Memory B cell (primary cell): ENCODE data around the gene CDC42SE2.
"Not testable (repeated sequence)": the region's sequence is repeated elsewhere in the genome, so short reads cannot be mapped to it uniquely, and the experiment has no call there.

Source experiments
- ATAC-seq: fragments of 150-1000 bp; cut with Tn5 transposase; 2 replicates; pipeline ENCODE4 v1.10.0; 2021; ENCODE audit warnings: low read depth, mild to moderate bottlenecking, moderate library complexity
- DNase-seq, 2 donors: peaks; one replicate each; pipeline ENCODE4 v3.0.0; 2022; ENCODE audit warnings: low spot score in 2 of 2
- H3K27ac Mint-ChIP-seq: one replicate; pipeline ENCODE4 v1.8.0; 2022; ENCODE audit warnings: mild to moderate bottlenecking, moderate library complexity, mixed read lengths
- H3K27me3 Mint-ChIP-seq: one replicate; pipeline ENCODE4 v1.8.0; 2022; ENCODE audit warnings: mixed read lengths
- H3K36me3 Mint-ChIP-seq: one replicate; pipeline ENCODE4 v1.8.0; 2022; ENCODE audit warnings: mild to moderate bottlenecking, mixed read lengths
- H3K4me1 Mint-ChIP-seq: one replicate; pipeline ENCODE4 v1.8.0; 2022; ENCODE audit warnings: mixed read lengths
- H3K4me3 Mint-ChIP-seq: one replicate; pipeline ENCODE4 v1.8.0; 2022; ENCODE audit warnings: mild to moderate bottlenecking, moderate library complexity, mixed read lengths
- H3K9me3 Mint-ChIP-seq: one replicate; pipeline ENCODE4 v1.8.0; 2022; ENCODE audit warnings: mixed read lengths

Gene CDC42SE2

GRCh38 chr5:131380238-131380637 is 116.4 kb downstream of the CDC42SE2 start:
- H3K4me3 Mint-ChIP-seq: peak overlapping the region; percentile 30
- not testable (repeated sequence) for ATAC-seq, DNase-seq, H3K9me3 Mint-ChIP-seq, H3K27me3 Mint-ChIP-seq
- peaks cover 17% of the 10 kb centered on the region for H3K36me3 Mint-ChIP-seq
- peaks cover 38% of the 10 kb centered on the region for H3K4me1 Mint-ChIP-seq
- H3K27ac Mint-ChIP-seq: peak overlapping the region; percentile 98

DNA sequence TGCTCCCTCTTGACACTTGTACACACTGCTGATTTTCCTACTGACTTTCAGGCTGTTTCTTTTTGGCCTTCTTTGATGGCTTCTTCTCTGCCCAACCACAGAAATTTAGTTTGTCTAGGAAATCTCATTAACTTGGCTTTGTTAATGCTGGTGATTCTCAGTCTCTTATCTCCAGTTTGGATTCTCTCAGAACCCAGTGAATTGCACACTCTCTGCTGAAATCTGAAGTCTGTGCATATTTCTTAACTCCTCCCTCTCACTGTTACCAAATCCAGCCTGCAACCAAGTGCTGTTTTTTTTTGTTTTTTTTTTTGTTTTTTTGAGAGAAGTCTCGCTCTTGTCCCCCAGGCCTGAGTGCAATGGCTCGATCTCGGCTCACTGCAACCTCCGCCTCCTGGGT is 117.2 kb downstream of the CDC42SE2 start:
- H3K27me3 Mint-ChIP-seq: no peaks in the 10 kb centered on the region
- ATAC-seq: no peak
- H3K9me3 Mint-ChIP-seq: no peaks in the 10 kb centered on the region
- DNase-seq: no peak
- H3K4me3 Mint-ChIP-seq: peak overlapping the region; percentile 65
- H3K36me3 Mint-ChIP-seq: peaks cover 24% of the 10 kb centered on the region
- H3K27ac Mint-ChIP-seq: peak overlapping the region; percentile 98
- H3K4me1 Mint-ChIP-seq: peaks cover 33% of the 10 kb centered on the region

DNA sequence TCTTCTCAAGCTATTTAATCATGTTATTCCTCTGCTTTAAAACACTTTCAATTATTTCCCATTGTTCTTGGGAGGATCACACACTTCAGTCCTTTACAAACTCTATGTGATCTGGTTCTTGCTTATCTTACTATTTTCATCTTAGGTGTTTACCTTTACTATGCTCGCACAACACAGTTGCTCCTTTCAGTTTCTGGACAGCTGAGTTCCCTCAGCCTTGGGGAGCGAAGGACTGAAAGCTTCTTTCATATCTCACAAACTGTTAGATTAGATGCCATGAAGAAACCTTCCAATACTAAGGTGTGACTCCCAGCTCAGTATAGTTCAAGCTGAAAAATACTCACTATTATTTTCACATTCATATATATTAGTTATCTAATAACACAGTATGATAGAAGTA is 117.9 kb downstream of the CDC42SE2 start:
- Mint-ChIP-seq H3K27me3 (no peaks in the 10 kb centered on the region), H3K27ac (peak overlapping the region; percentile 98), H3K4me3 (peak overlapping the region; percentile 67), H3K36me3 (peaks cover 21% of the 10 kb centered on the region), H3K4me1 (peaks cover 29% of the 10 kb centered on the region), H3K9me3 (no peaks in the 10 kb centered on the region)
- DNase-seq (no peak), ATAC-seq (no peak)

DNA sequence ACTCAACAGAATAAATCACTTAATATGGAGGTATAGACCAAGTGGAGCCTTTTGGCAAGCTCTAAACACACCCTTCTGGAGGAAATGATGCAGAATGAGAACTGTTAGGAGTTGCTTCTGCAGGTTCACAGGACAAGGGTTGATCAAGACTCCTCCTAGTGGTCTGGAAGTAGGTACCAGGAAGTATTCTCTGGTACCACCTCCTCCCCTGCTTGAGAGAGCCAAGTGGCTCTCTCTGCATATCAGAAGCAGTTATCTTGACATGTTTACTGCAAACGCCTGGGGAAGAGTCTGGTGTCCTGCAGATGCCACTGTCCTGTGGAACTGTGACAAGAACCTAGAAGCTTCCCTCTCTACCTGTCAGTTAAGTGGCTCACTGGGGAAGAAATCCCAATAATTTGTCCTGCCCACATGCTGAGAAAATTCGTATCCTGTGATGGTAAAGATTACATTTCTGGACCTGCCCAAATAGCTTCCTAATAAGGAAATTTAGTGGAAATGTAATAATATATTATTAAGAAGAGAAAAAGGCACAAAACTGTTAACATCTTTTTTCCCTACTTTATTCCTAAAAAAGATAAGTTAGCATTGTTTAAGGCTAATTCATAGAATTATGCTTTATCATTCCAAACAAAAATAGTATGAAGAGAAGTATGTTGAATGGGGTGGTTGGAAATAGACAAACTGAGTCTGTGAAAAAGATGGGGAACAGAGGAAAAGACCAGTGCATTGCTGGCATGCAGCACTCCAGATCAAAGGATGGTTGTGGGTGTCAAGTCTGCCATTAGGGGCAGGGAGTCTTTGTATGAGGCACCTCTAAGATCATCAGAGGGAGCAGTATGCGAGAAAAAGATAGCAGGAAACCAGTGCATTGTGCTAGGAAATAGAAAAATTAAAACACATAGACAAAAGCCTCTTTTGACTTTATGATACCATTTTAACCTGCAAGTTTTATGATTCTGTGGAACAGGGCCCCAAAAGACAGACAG is 118.8 kb downstream of the CDC42SE2 start:
- peak overlapping the region; percentile 67 for H3K4me3 Mint-ChIP-seq
- H3K9me3 Mint-ChIP-seq: no peaks in the 10 kb centered on the region
- peak overlapping the region; percentile 98 for H3K27ac Mint-ChIP-seq
- peaks cover 30% of the 10 kb centered on the region for H3K4me1 Mint-ChIP-seq
- ATAC-seq (peak; percentile 68), DNase-seq (peak; percentile 27 to 75)
- no peaks in the 10 kb centered on the region for H3K27me3 Mint-ChIP-seq
- H3K36me3 Mint-ChIP-seq: peaks cover 21% of the 10 kb centered on the region

DNA sequence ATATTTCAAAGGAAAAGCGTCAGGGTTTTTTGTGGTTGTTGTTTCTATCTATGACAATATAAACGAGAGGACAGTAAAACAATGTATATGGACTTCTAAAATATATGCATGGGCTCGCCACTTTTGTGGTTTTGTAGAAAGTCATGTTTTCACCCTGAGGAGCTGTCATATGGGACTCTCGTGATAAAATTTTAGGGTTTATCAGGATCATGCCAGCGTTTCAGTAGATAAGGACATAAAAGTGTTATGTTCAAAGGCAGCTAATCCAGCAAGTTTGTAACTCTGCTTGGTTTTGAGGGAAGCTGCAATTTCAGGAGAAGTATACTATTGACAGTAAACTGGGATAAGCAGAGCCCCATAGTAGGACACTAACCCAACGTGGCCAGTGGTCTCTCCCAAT is 120.3 kb downstream of the CDC42SE2 start:
- peak overlapping the region; percentile 87 for H3K27ac Mint-ChIP-seq
- H3K4me3 Mint-ChIP-seq: no peak overlapping the region
- peaks cover 19% of the 10 kb centered on the region for H3K36me3 Mint-ChIP-seq
- DNase-seq (no peak), ATAC-seq (no peak)
- no peaks in the 10 kb centered on the region for H3K27me3 Mint-ChIP-seq
- H3K4me1 Mint-ChIP-seq: peaks cover 25% of the 10 kb centered on the region
- no peaks in the 10 kb centered on the region for H3K9me3 Mint-ChIP-seq

- H3K4me3 Mint-ChIP-seq: no peak overlapping the region
- ATAC-seq (no peak), DNase-seq (no peak)
- peak overlapping the region; percentile 87 for H3K27ac Mint-ChIP-seq
- H3K4me1 Mint-ChIP-seq: peaks cover 26% of the 10 kb centered on the region
- H3K9me3 Mint-ChIP-seq: no peaks in the 10 kb centered on the region
- peaks cover 19% of the 10 kb centered on the region for H3K36me3 Mint-ChIP-seq
- H3K27me3 Mint-ChIP-seq: no peaks in the 10 kb centered on the region
Observed at GRCh38 chr5:131384616-131385214, 120.9 kb downstream of the CDC42SE2 start.

- peak overlapping the region; percentile 78 for H3K27ac Mint-ChIP-seq
- H3K9me3 Mint-ChIP-seq: no peaks in the 10 kb centered on the region
- DNase-seq (no peak), ATAC-seq (no peak)
- H3K36me3 Mint-ChIP-seq: peaks cover 24% of the 10 kb centered on the region
- H3K4me1 Mint-ChIP-seq: peaks cover 22% of the 10 kb centered on the region
- H3K27me3 Mint-ChIP-seq: no peaks in the 10 kb centered on the region
- no peak overlapping the region for H3K4me3 Mint-ChIP-seq
Observed at GRCh38 chr5:131386124-131386523, 122.3 kb downstream of the CDC42SE2 start.

GRCh38 chr5:131386779-131387178 is 122.9 kb downstream of the CDC42SE2 start:
- Mint-ChIP-seq H3K4me1 (peaks cover 18% of the 10 kb centered on the region), H3K36me3 (peaks cover 21% of the 10 kb centered on the region), H3K9me3 (no peaks in the 10 kb centered on the region), H3K27ac (peak overlapping the region; percentile 45), H3K27me3 (no peaks in the 10 kb centered on the region), H3K4me3 (no peak overlapping the region)
- DNase-seq (no peak), ATAC-seq (no peak)

GRCh38 chr5:131387255-131387654 is 123.4 kb downstream of the CDC42SE2 start:
- peaks cover 21% of the 10 kb centered on the region for H3K36me3 Mint-ChIP-seq

DNA sequence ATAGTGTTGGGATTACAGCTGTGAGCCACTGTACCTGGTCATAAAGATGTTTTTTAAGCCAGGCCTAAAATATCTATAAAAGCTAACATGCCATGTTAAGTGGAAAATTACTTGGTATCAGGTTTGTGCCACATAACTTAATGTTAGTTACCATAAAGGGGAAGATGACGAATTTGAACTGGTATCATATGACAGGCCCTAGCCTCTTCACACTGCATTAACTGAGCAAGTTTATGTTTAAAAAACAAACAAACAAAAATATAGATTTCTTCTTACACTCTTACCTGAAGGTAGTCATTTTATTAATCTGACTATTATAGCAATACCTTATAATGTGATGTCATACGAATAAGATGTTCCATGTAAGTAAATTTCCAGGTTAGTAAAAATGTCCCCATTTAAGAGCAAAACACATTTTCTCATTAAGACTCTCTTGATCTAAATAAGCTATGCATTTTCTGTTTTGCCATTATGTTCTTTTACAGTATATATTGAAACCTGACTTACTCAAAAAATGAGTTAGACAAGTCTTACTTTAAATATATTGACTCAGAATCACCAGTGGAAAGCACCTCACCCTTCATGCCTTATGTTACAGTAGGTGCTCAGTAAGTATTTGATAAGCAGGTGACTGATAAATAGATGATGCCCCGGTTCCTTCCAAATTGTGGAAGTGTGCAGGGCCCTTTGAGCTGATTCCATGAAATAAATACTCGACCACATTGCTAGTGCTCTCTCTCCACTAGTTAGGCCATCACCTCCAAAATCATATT is 125.4 kb downstream of the CDC42SE2 start:
- ATAC-seq: no peak

More at GRCh38 chr5:131387255-131387654, 123.4 kb downstream of the CDC42SE2 start:
- no peaks in the 10 kb centered on the region for H3K9me3 Mint-ChIP-seq
- DNase-seq: no peak
- no peaks in the 10 kb centered on the region for H3K27me3 Mint-ChIP-seq
- no peak for ATAC-seq
- H3K4me1 Mint-ChIP-seq: peaks cover 13% of the 10 kb centered on the region
- H3K4me3 Mint-ChIP-seq: no peak overlapping the region
- peak overlapping the region; percentile 45 for H3K27ac Mint-ChIP-seq

GRCh38 chr5:131389869-131390265 is 126.0 kb downstream of the CDC42SE2 start:
- H3K4me1 Mint-ChIP-seq: peaks cover 22% of the 10 kb centered on the region

More for the DNA sequence above, 125.4 kb downstream of the CDC42SE2 start:
- no peaks in the 10 kb centered on the region for H3K9me3 Mint-ChIP-seq
- DNase-seq: no peak
- H3K4me3 Mint-ChIP-seq: no peak overlapping the region
- H3K27me3 Mint-ChIP-seq: no peaks in the 10 kb centered on the region
- peak overlapping the region; percentile 93 for H3K27ac Mint-ChIP-seq
- H3K4me1 Mint-ChIP-seq: peaks cover 24% of the 10 kb centered on the region
- peaks cover 28% of the 10 kb centered on the region for H3K36me3 Mint-ChIP-seq

GRCh38 chr5:131392466-131393095 is 128.7 kb downstream of the CDC42SE2 start:
- ATAC-seq: no peak
- peaks cover 28% of the 10 kb centered on the region for H3K4me1 Mint-ChIP-seq
- DNase-seq: no peak
- peaks cover 34% of the 10 kb centered on the region for H3K36me3 Mint-ChIP-seq
- peak overlapping the region; percentile 95 for H3K27ac Mint-ChIP-seq
- H3K27me3 Mint-ChIP-seq: no peaks in the 10 kb centered on the region
- H3K4me3 Mint-ChIP-seq: no peak overlapping the region
- no peaks in the 10 kb centered on the region for H3K9me3 Mint-ChIP-seq

More at GRCh38 chr5:131389869-131390265, 126.0 kb downstream of the CDC42SE2 start:
- no peak for ATAC-seq
- H3K9me3 Mint-ChIP-seq: no peaks in the 10 kb centered on the region
- peaks cover 28% of the 10 kb centered on the region for H3K36me3 Mint-ChIP-seq
- H3K27ac Mint-ChIP-seq: peak overlapping the region; percentile 93
- DNase-seq: no peak
- H3K27me3 Mint-ChIP-seq: no peaks in the 10 kb centered on the region
- no peak overlapping the region for H3K4me3 Mint-ChIP-seq

- Mint-ChIP-seq H3K36me3 (peaks cover 39% of the 10 kb centered on the region), H3K4me3 (peak overlapping the region; percentile 29), H3K9me3 (no peaks in the 10 kb centered on the region), H3K4me1 (peaks cover 29% of the 10 kb centered on the region), H3K27me3 (no peaks in the 10 kb centered on the region), H3K27ac (peak overlapping the region; percentile 95)
- DNase-seq: no peak
- ATAC-seq: peak; percentile 12
Observed at GRCh38 chr5:131393498-131393968, 129.7 kb downstream of the CDC42SE2 start.
